IgD-negative memory B cell (primary cell): ENCODE measurements around the gene MICAL2. TPM values are rescaled to one million over a fixed set of nuclear protein-coding genes. Genes with fewer than 3 reads are reported as not detected.

ENCODE experiments used
- H3K27ac Mint-ChIP-seq, 3 donors: one replicate each; pipeline ENCODE4 v1.8.0; 2020 to 2022; ENCODE audit warnings: mild to moderate bottlenecking in 3 of 3, mixed read lengths in 3 of 3, moderate library complexity in 1 of 3
- H3K27me3 Mint-ChIP-seq: one replicate; pipeline ENCODE4 v1.8.0; 2021; ENCODE audit warnings: mixed read lengths
- H3K36me3 Mint-ChIP-seq: one replicate; pipeline ENCODE4 v1.8.0; 2020; ENCODE audit warnings: mild to moderate bottlenecking, mixed read lengths
- H3K4me1 Mint-ChIP-seq, 3 donors: one replicate each; pipeline ENCODE4 v1.8.0; 2020 to 2022; ENCODE audit warnings: mixed read lengths in 3 of 3, mild to moderate bottlenecking in 1 of 3
- H3K4me3 Mint-ChIP-seq, 4 donors: one replicate each; pipeline ENCODE4 v1.8.0; 2020 to 2022; ENCODE audit warnings: mild to moderate bottlenecking in 4 of 4, mixed read lengths in 4 of 4, moderate library complexity in 3 of 4
- H3K9me3 Mint-ChIP-seq, 3 donors: one replicate each; pipeline ENCODE4 v1.8.0; 2020 to 2021; ENCODE audit warnings: mixed read lengths in 3 of 3, mild to moderate bottlenecking in 1 of 3
- polyA plus RNA-seq: library from polyadenylated mRNA; unstranded; fragments of 300-500 nt; fragmentation: Illumina TruSeq; gene quantifications from one replicate; pipeline ENCODE4 v1.2.3, GENCODE V29; 2021

Gene MICAL2
- polyA plus RNA-seq, 1 donor from 2014 or later = 0.84 TPM

DNA sequence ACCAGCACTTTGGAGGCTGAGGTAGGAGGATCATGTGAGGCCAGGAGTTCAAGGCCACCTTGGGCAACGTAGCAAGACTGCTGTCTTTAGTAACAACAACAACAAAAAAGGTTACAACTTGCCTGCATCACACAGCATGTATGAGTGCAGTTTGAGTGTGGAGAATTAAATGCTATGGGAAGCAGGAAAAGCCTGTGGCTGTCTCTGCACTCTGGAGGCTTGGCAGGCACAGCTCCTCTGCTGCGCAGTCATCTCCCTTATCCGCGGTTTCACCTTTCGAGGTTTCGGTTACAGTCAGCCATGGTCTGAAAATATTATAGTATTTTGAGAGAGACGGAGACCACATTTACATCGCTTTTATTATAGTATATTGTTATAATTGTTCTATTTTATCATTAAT is 2.9 kb downstream of the MICAL2 start:
- Mint-ChIP-seq H3K36me3 (no peaks in the 10 kb centered on the region), H3K27me3 (peaks cover 16% of the 10 kb centered on the region), H3K4me3 (no peak overlapping the region), H3K9me3 (no peaks in the 10 kb centered on the region), H3K4me1 (peaks cover 3 to 14% (median 6%) of the 10 kb centered on the region in 3 donors), H3K27ac (no peak overlapping the region)

DNA sequence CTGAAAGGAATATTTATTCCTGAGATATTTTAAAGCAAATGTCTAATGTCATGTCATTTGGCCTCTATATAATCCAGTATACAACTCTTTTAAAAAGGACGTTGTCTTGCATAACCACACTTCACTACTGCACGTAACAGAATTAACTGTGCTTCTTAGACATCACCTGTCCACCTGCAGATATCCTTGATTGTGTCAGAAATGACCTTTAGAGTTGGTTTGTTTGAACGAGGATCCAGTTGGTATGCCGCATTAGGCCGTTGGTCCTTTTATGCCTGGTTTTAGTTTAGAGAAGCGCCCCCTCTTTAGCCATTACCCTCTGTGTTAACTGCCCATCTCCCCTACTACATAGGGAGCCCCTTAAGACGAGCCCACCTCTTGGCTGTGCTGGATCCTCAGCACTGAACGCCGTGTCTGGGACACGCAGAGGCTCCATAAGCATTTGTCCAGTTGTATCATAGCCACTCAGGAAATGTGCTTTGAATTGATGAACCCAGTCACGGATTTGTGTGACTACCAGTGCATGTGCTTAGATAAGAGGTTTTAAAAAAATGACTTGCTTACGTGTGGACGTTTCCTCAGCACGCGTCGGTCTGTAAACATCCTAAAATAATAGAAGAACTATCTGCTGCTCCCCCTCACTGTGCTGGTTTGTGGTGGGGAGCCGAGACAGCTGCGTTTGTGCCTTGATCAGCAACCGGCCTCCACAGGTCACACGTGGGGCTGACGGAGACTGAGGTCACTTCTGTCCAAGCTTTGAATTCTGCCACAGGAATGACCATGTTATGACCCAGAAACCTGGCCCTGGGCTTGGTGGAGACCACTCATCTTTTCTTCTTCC is 4.0 kb downstream of the MICAL2 start:
- Mint-ChIP-seq H3K4me1 (peaks cover 3 to 10% (median 6%) of the 10 kb centered on the region in 3 donors), H3K9me3 (no peaks in the 10 kb centered on the region), H3K4me3 (no peak overlapping the region), H3K27ac (no peak overlapping the region), H3K27me3 (peaks cover 17% of the 10 kb centered on the region), H3K36me3 (no peaks in the 10 kb centered on the region)

DNA sequence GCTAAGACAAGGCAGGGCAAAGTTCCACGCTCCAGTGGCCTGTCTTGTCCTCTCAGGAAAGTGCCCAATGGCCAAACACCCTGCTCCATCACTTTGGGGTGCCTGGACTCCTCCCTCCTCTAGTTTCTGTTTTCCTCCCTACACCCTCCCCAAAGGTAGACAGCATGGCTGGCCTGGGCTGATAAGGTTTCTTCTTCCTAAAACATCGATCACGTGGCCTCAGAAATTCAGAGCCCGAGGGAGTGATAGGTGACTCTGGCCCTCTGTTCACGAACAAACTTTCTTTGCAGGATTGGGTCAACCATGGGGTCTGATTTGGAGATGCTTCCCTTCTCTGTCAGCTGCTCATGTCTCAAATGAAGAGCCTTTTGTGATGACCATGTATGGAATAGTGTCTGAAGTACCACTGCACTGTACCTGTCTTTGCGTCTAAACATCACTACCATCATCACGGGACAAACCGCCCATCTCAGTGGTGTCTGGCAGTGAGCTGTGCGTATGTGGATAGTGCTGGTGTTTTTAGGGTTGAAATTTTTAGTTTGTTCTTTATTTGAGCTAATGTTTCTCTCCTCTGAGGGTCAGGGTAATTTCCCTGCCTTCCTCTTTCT is 6.1 kb downstream of the MICAL2 start:
- Mint-ChIP-seq H3K36me3 (peaks cover 2% of the 10 kb centered on the region), H3K27ac (no peak overlapping the region), H3K4me3 (no peak overlapping the region), H3K9me3 (no peaks in the 10 kb centered on the region), H3K4me1 (peaks cover 0 to 5% (median 0%) of the 10 kb centered on the region in 3 donors), H3K27me3 (peaks cover 18% of the 10 kb centered on the region)

DNA sequence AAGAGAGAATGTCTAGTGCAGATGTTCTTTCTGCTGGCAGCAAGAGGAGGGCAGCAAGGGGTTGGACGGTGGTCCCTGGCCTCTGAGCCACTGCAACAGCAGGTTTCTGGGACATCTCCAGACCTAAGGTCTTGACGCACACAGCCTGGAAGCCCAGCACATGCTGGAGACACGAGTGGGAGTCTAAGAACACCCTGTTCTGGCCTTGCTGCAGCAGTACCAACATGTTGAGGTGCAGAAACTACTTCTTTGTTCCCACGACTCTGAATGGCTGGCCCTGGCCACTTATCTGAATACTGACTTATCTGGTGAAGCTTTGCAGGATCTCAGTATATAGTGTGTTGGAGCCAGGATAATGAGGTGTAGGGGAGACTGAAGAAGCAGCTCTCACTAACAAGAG is 6.8 kb downstream of the MICAL2 start:
- no peaks in the 10 kb centered on the region for H3K9me3 Mint-ChIP-seq
- H3K4me1 Mint-ChIP-seq = peaks cover 0 to 5% (median 0%) of the 10 kb centered on the region in 3 donors
- H3K27ac Mint-ChIP-seq = no peak overlapping the region
- no peak overlapping the region for H3K4me3 Mint-ChIP-seq
- H3K36me3 Mint-ChIP-seq = peaks cover 2% of the 10 kb centered on the region
- peaks cover 16% of the 10 kb centered on the region for H3K27me3 Mint-ChIP-seq

DNA sequence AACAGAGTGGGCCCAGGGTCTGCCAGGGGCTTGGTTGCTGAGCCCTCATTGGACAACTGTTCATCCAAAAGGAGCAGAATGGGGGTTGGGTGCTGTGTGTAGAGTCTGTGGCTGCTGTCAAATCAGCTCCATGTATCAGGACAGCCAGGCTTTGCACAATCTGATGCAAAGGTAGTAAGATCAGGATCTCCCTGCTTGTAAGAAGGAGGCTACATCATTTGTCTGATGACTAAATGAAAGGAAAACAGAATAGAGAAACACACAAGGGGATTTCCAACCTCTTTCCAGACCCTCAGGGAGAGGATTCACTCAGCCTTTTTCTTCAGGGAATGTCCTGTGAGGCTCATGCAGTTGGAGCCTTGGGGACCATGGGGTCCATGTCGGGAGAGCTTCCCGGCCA is 7.2 kb downstream of the MICAL2 start:
- H3K27ac Mint-ChIP-seq = no peak overlapping the region

DNA sequence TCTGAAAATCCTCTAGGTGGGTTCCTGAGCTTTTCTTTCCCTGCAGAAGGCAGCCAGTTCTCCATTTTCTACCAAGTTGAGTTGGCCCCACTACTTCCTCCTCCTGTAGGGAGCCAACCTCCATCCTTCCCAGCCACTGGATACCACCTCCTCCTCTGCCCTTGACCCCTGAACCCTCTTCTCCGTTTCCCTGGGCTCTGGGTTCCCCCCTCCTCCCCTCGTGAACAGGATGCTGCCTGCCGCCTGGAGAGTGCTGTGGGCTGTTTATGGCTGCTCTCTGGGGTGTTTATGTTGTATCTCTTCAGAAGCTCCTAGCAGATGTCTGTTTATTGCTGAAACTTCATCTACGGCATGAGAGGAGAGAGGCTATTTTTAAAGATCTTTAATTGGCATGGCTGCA is 8.6 kb downstream of the MICAL2 start:
- Mint-ChIP-seq H3K36me3 (peaks cover 2% of the 10 kb centered on the region), H3K4me3 (no peak overlapping the region), H3K9me3 (no peaks in the 10 kb centered on the region), H3K27ac (no peak overlapping the region), H3K27me3 (peaks cover 17% of the 10 kb centered on the region), H3K4me1 (no peaks in the 10 kb centered on the region)

More for the DNA sequence above, 7.2 kb downstream of the MICAL2 start:
- peaks cover 17% of the 10 kb centered on the region for H3K27me3 Mint-ChIP-seq
- H3K9me3 Mint-ChIP-seq = no peaks in the 10 kb centered on the region
- H3K4me1 Mint-ChIP-seq = peaks cover 0 to 4% (median 0%) of the 10 kb centered on the region in 3 donors
- H3K4me3 Mint-ChIP-seq = no peak overlapping the region
- H3K36me3 Mint-ChIP-seq = peaks cover 2% of the 10 kb centered on the region

DNA sequence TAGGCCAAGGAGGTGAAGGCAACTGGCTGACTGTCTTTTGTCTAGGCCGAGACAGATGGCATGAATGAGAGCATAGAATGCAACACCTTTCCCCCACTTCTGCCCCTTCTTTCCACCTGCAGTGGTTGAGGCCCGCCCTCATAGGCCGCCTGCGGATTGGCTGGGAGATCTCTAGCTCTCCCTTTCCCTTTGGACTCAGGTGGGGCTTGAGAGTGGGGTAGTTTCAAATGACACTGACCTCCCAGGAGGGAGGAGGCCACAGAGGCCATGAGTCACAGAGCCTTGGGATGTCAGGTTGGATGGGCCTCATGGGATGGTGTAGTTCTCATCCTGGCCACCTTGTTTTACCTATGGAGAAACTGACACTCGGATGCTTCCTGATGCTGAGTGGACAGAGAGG is 9.1 kb downstream of the MICAL2 start:
- Mint-ChIP-seq H3K36me3 (peaks cover 2% of the 10 kb centered on the region), H3K4me3 (no peak overlapping the region), H3K4me1 (peaks cover 0 to under 1% (median under 1%) of the 10 kb centered on the region in 3 donors), H3K27ac (no peak overlapping the region), H3K27me3 (peaks cover 17% of the 10 kb centered on the region), H3K9me3 (no peaks in the 10 kb centered on the region)

DNA sequence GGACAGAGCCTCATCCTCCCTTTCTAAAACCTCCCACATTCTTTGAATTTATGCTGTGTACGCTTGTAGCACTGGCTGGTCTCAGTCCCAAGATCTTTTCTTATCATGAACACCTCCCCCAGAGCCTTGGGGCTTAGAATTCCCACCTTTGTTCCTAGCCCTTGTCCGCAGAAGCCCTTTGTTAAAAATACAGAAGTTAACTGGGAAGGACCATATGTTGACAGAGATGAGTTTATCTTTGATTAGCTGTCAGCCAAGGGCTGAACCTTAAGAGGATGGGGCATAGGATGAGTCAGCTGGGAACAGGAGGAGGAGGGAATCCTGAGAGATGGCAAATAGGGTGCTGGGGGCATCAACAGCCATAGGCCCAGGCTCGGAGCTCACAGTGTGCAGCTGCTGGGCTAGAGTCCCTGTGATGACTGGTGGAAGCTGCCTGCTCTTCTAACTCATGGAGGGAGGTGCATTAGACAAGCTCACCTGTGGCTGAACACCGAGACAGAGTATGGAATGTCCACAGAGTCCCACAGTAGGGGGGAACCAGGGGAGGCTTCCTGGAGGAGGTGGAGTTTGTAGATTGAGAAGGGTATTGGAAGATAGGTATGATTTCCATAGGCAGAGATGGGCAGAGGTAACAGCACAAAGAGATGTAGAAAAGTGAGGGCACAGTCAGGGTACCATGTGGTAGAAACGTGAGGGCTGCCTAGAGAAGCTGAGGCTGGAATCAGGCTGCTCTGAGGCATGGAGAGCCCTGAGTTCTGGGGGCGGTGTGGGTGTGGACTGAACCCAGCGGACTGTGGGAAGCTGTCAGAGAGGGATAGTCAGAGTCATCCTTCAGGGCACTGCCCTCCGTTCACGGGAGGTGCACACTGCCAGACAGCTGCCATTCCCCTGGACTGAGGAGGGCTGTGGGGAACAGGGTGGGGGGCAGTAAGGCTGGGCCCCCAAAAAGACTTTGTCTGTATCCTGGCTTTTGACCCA is 9.9 kb downstream of the MICAL2 start:
- peaks cover 0 to 4% (median 3%) of the 10 kb centered on the region in 3 donors for H3K4me1 Mint-ChIP-seq
- no peaks in the 10 kb centered on the region for H3K9me3 Mint-ChIP-seq
- no peak overlapping the region for H3K4me3 Mint-ChIP-seq
- peaks cover 2% of the 10 kb centered on the region for H3K36me3 Mint-ChIP-seq
- no peak overlapping the region for H3K27ac Mint-ChIP-seq
- H3K27me3 Mint-ChIP-seq = peaks cover 17% of the 10 kb centered on the region

DNA sequence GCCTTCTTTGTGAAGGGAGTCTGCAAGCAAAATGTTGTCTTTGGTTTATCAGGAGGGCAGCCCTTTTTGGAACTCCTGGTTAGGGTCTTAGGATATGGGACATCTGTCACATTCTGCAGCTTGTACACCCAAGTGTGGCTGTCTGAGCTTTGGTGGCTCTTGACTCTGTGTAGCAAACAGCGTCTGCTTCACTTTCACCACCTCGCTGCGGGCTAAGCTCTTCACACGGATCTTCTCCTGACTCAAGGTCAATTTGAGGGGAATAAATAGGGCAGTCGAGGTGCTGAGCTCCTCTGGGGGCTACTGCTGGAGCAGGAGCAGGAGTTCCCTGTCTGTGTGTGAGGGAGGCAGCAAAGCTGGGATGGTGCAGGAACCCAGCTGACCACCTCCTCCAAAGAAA is 10.6 kb downstream of the MICAL2 start:
- Mint-ChIP-seq H3K27me3 (peaks cover 17% of the 10 kb centered on the region), H3K4me3 (no peak overlapping the region), H3K9me3 (no peaks in the 10 kb centered on the region), H3K4me1 (peaks cover 0 to 4% (median 3%) of the 10 kb centered on the region in 3 donors), H3K36me3 (peaks cover 2% of the 10 kb centered on the region), H3K27ac (no peak overlapping the region)

DNA sequence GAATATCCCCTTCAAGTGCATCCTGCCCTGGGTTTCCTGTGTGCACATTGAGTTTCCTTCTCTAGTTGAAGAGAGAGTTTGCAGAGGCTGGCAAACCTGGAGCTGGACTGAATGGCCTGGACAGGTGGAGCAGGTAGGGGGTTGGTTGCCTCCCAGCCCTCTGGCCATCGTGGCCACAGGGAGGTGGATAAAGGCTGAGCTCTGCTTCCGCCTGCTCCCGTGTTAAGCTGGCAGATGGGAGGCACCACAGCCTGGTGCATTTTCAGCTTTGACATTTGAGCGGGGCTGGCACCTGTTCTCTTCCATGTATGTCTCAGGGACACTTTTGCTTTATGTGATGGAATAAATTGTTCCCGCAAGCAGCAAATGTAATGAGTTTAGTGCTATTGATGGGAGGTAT is 11.1 kb downstream of the MICAL2 start:
- Mint-ChIP-seq H3K4me1 (peaks cover 0 to 4% (median 3%) of the 10 kb centered on the region in 3 donors), H3K4me3 (no peak overlapping the region), H3K9me3 (no peaks in the 10 kb centered on the region), H3K36me3 (peaks cover 2% of the 10 kb centered on the region), H3K27me3 (peaks cover 15% of the 10 kb centered on the region), H3K27ac (no peak overlapping the region)

DNA sequence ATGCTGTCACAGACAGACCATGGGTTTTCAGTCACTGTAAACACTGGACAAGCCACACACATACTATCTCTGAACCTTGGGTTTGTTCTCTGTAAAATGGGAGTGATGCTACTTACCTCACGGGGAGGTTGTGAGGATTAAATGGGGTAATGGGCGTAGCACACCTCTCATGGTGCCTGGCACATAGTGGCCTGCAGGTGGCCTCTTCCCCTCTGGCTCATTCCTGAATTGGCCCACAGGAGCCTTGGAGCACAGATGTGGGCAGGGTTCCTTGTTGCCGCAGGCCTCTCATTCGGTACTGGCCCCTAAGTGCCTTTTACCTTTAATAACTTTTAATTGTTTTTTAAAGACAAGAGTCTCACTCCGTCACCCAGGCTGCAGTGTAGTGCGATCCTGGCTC is 11.7 kb downstream of the MICAL2 start:
- Mint-ChIP-seq H3K4me1 (peaks cover 0 to 4% (median 3%) of the 10 kb centered on the region in 3 donors), H3K9me3 (no peaks in the 10 kb centered on the region), H3K4me3 (no peak overlapping the region), H3K27me3 (peaks cover 13% of the 10 kb centered on the region), H3K36me3 (peaks cover 2% of the 10 kb centered on the region), H3K27ac (no peak overlapping the region)

DNA sequence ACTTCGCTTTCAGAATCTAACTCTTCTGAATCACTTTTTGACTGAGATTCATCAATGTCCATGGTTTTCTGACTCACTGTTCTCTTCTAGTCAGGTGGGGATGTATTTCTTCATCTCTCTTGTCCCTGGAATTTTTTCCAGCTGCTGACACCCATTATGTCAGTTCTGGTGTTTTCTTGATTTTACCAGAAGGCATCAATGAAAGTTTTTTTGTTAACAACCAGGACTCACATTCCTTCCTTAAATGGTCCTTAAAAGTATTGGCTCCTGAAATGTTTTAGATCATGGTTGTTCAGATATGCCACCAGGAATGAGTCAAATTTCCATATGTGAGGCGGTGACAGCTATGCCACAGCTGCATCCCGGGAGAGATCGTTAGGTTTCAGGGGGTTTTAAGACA is 12.9 kb downstream of the MICAL2 start:
- no peak overlapping the region for H3K27ac Mint-ChIP-seq
- peaks cover 10% of the 10 kb centered on the region for H3K27me3 Mint-ChIP-seq
- peaks cover 0 to 4% (median 3%) of the 10 kb centered on the region in 3 donors for H3K4me1 Mint-ChIP-seq
- peaks cover 2% of the 10 kb centered on the region for H3K36me3 Mint-ChIP-seq
- H3K9me3 Mint-ChIP-seq = no peaks in the 10 kb centered on the region
- H3K4me3 Mint-ChIP-seq = no peak overlapping the region

DNA sequence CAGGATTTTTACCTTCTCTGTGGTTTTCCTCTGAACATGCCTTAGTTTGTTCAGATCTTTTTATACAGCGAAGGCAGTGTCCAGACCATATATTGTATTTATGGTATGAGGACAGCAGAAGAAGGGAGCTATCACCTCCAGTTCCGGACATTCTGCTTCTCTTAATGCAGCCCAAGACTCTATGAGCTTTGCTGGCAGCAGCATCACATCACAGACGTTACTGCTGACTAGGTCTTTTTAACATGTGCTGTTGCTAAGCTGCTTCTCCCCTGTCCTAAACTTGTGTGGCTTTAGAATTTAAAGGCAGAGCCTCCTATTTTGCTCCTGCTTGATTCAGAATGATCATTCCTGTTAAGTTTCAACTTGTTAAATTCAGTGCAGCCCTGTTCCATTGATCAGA is 13.4 kb downstream of the MICAL2 start:
- Mint-ChIP-seq H3K27ac (no peak overlapping the region), H3K36me3 (peaks cover 2% of the 10 kb centered on the region), H3K27me3 (peaks cover 9% of the 10 kb centered on the region), H3K4me3 (no peak overlapping the region), H3K9me3 (no peaks in the 10 kb centered on the region), H3K4me1 (peaks cover 0 to 4% (median 3%) of the 10 kb centered on the region in 3 donors)

DNA sequence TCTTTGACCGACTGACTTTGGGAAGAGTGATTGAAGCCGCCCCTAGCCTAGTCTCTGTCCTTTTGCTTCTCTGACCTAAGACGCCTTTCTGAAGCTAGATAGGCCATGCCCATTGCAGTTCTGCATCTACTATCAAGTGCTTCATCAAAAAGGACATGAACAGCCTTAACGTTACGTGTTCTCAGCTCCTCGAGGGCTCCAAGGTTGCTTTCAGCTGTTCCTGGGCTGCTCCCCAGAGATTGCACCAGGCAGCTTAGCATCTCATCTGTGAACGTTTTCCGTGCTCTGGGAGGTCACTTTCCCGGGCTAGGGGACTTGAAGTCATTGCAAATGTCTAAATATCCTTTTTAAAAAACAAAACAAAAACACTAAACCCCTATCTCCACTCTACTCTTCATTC is 13.9 kb downstream of the MICAL2 start:
- Mint-ChIP-seq H3K27ac (peak overlapping the region in 1 of 3 donors; percentile 4), H3K27me3 (peaks cover 9% of the 10 kb centered on the region), H3K4me3 (no peak overlapping the region), H3K9me3 (no peaks in the 10 kb centered on the region), H3K4me1 (peaks cover 0 to 4% (median 3%) of the 10 kb centered on the region in 3 donors), H3K36me3 (peaks cover 2% of the 10 kb centered on the region)
